Hepatocyte (in vitro differentiated cells): ENCODE results near the gene KANK3. TPM values are rescaled to one million over a fixed set of nuclear protein-coding genes. Genes with fewer than 3 reads are reported as not detected.

Source experiments
- DNase-seq: peaks from one replicate; pipeline ENCODE4 v3.0.0-alpha.2; 2016; ENCODE audit warnings: low spot score
- H2AFZ ChIP-seq: fragments of 200-600 bp; sonication (generic); 2 replicates; pipeline ENCODE4 v1.6.0; 2016; ENCODE audit warnings: antibody characterized with exemption, mild to moderate bottlenecking
- H3K27ac ChIP-seq: fragments of 200-600 bp; sonication (generic); 2 replicates; pipeline ENCODE4 v1.5.1; 2016; ENCODE audit warnings: mild to moderate bottlenecking
- H3K27me3 ChIP-seq: fragments of 200-600 bp; sonication (generic); 2 replicates; pipeline ENCODE4 v1.6.1; 2016
- H3K36me3 ChIP-seq: fragments of 200-600 bp; sonication (generic); replicated peaks from 2 replicates; pipeline ENCODE4 v1.5.1; 2016; ENCODE audit warnings: low read depth; ENCODE audit not compliant: insufficient read depth
- H3K4me1 ChIP-seq: fragments of 200-600 bp; sonication (generic); 2 replicates; pipeline ENCODE4 v1.5.1; 2016; ENCODE audit warnings: mild to moderate bottlenecking, moderate library complexity; ENCODE audit not compliant: insufficient read depth
- H3K4me2 ChIP-seq: fragments of 200-600 bp; sonication (generic); 2 replicates; pipeline ENCODE4 v1.6.0; 2016
- H3K4me3 ChIP-seq: fragments of 200-600 bp; sonication (generic); 2 replicates; pipeline ENCODE4 v1.5.1; 2016; ENCODE audit warnings: mild to moderate bottlenecking
- H3K79me2 ChIP-seq: fragments of 200-600 bp; sonication (generic); 2 replicates; pipeline ENCODE4 v1.6.0; 2017; ENCODE audit warnings: mild to moderate bottlenecking
- H3K9me2 ChIP-seq: fragments of 200-600 bp; sonication (generic); replicated peaks from 2 replicates; pipeline ENCODE4 v1.6.0; 2017; ENCODE audit warnings: mild to moderate bottlenecking; ENCODE audit not compliant: insufficient read depth
- H3K9me3 ChIP-seq: fragments of 200-600 bp; sonication (generic); 2 replicates; pipeline ENCODE4 v1.5.1; 2016; ENCODE audit warnings: low read depth, mild to moderate bottlenecking
- H4K20me1 ChIP-seq: fragments of 200-600 bp; sonication (generic); 2 replicates; pipeline ENCODE4 v1.6.0; 2016; ENCODE audit warnings: mild to moderate bottlenecking; ENCODE audit not compliant: insufficient read depth, poor library complexity, severe bottlenecking
- EZH2 ChIP-seq: fragments of 200-600 bp; sonication (generic); IDR thresholded peaks from 2 replicates; pipeline ENCODE4 v1.6.1; 2016; ENCODE audit warnings: antibody characterized with exemption, mild to moderate bottlenecking, borderline replicate concordance
- EZH2phosphoT487 ChIP-seq: fragments of 200-600 bp; sonication (generic); IDR thresholded peaks from one replicate; pipeline ENCODE4 v1.6.1; 2018; ENCODE audit warnings: antibody characterized with exemption, mild to moderate bottlenecking, low read depth, moderate library complexity; ENCODE audit not compliant: unreplicated experiment, severe bottlenecking
- WGBS: methylation state at CpG from one replicate; pipeline ENCODE4 v1.1.6; 2016; ENCODE audit warnings: low lambda C conversion rate; ENCODE audit errors: missing lambda C conversion rate; 5-methylcytosine and 5-hydroxymethylcytosine counted together
- polyA plus RNA-seq: library from polyadenylated mRNA; unstranded; fragments of >200 nt; fragmentation: Nextera tagmentation; extraction: Ambion mirVana; gene quantifications from 2 replicates; pipeline ENCODE4 v1.2.1, GENCODE V29; 2016
- total RNA-seq: library from RNA; depleted of rRNA; stranded (reverse); fragments of >200 nt; gene quantifications from 2 replicates; pipeline ENCODE4 v1.2.3, GENCODE V29; 2014
- TF ChIP-seq, protein P1 (sequence below): fragments of 200-600 bp; sonication (generic); IDR thresholded peaks from 2 replicates; pipeline ENCODE4 v1.5.1; 2016; ENCODE audit warnings: antibody characterized with exemption, mild to moderate bottlenecking; ENCODE audit not compliant: poor library complexity

The KANK3 gene
- total and polyA plus RNA-seq, 2 experiments from 2014 or later: 1.2 to 3.2 TPM

DNA sequence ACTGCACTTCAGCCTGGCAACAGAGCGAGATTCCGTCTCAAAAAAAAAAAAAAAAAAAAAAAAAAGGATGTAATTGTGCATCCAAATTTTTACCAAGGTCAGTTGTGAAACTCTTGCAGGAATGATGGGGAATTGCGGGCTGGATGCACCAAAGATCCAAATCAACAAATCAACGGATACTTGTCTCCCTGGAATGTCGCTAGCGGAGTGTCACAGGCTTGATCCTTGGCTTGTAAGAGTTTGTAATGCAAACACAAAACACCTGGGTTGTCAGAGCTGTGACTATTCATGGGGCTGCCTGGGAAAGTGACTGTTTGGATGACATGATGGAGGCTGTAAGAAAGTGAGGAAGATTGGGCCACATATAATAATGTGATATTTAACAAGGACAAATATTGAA lies 4.2 kb downstream of the KANK3 start:
- 61% methylated on average over 4 of the region's 6 CpGs for WGBS
- H4K20me1 ChIP-seq: no peaks in the 10 kb centered on the region
- no peak for DNase-seq
- H3K79me2 ChIP-seq: no peaks in the 10 kb centered on the region
- no peak overlapping the region for H3K27ac ChIP-seq
- no peak overlapping the region for H3K4me2 ChIP-seq
- no peak for TF ChIP-seq EZH2
- no peaks in the 10 kb centered on the region for H3K9me3 ChIP-seq
- H3K36me3 ChIP-seq: no peaks in the 10 kb centered on the region
- H3K4me1 ChIP-seq: peaks cover 8% of the 10 kb centered on the region
- no peaks in the 10 kb centered on the region for H3K9me2 ChIP-seq
- H3K4me3 ChIP-seq: no peak overlapping the region
- H2AFZ ChIP-seq: no peak overlapping the region
- H3K27me3 ChIP-seq: peaks cover 37% of the 10 kb centered on the region

DNA sequence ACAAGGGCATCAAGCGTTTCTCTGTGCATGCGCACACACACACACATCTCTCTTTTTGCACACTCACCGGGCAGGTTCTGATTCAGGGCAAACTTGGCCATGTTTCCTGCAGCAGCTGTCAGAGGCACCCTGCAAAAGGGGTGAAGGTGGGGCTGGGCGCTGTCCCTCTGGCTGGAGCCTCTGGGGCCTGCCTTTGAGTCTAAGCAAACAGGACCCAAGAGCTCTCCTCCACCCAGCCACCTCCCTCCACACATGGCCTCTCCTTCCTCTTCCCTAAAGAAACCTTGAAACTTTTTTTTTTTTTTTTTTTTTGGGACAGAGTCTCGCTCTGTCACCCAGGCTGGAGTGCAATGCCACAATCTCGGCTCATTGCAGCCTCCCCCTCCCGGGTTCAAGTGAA lies 5.3 kb downstream of the KANK3 start:
- Histone ChIP-seq H3K4me1 (peaks cover 10% of the 10 kb centered on the region), H3K79me2 (no peaks in the 10 kb centered on the region), H4K20me1 (no peaks in the 10 kb centered on the region), H3K4me2 (no peak overlapping the region), H3K27me3 (peaks cover 44% of the 10 kb centered on the region), H3K9me3 (no peaks in the 10 kb centered on the region), H3K36me3 (no peaks in the 10 kb centered on the region), H2AFZ (no peak overlapping the region), H3K9me2 (no peaks in the 10 kb centered on the region), H3K4me3 (no peak overlapping the region), H3K27ac (no peak overlapping the region)
- 86% methylated on average over 7 of the region's 7 CpGs for WGBS
- DNase-seq: no peak
- no peak for TF ChIP-seq EZH2phosphoT487
- no peak for TF ChIP-seq EZH2
- TF ChIP-seq, protein P1, sequence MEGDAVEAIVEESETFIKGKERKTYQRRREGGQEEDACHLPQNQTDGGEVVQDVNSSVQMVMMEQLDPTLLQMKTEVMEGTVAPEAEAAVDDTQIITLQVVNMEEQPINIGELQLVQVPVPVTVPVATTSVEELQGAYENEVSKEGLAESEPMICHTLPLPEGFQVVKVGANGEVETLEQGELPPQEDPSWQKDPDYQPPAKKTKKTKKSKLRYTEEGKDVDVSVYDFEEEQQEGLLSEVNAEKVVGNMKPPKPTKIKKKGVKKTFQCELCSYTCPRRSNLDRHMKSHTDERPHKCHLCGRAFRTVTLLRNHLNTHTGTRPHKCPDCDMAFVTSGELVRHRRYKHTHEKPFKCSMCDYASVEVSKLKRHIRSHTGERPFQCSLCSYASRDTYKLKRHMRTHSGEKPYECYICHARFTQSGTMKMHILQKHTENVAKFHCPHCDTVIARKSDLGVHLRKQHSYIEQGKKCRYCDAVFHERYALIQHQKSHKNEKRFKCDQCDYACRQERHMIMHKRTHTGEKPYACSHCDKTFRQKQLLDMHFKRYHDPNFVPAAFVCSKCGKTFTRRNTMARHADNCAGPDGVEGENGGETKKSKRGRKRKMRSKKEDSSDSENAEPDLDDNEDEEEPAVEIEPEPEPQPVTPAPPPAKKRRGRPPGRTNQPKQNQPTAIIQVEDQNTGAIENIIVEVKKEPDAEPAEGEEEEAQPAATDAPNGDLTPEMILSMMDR: no peak

DNA sequence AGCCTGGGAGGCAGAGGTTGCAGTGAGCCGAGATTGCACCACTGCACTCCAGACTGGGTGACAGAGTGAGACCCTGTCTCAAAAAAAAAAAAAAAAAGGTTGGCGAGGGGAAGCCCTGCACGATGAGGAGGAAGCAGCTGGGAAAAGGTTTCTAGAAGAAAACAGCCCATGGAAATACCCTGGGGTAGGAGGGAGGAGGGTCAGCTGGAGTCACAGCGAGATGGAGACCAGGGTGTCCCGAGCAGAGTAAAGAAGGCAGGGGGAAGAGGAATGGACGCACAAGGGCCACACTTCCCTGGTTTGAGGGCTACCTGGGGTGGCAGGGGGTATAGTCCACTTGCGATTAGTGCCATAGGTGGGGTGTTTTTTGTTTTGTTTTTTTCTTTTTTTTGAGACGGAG lies 6.4 kb downstream of the KANK3 start:
- 88% methylated on average over 7 of the region's 8 CpGs for WGBS
- H3K9me3 ChIP-seq: no peaks in the 10 kb centered on the region
- no peaks in the 10 kb centered on the region for H4K20me1 ChIP-seq
- H3K4me3 ChIP-seq: no peak overlapping the region
- peaks cover 41% of the 10 kb centered on the region for H3K27me3 ChIP-seq
- no peak overlapping the region for H2AFZ ChIP-seq
- TF ChIP-seq EZH2phosphoT487: no peak
- H3K79me2 ChIP-seq: no peaks in the 10 kb centered on the region
- H3K9me2 ChIP-seq: no peaks in the 10 kb centered on the region
- no peak for DNase-seq
- peaks cover 10% of the 10 kb centered on the region for H3K4me1 ChIP-seq
- no peak overlapping the region for H3K27ac ChIP-seq
- no peak overlapping the region for H3K4me2 ChIP-seq
- H3K36me3 ChIP-seq: no peaks in the 10 kb centered on the region

DNA sequence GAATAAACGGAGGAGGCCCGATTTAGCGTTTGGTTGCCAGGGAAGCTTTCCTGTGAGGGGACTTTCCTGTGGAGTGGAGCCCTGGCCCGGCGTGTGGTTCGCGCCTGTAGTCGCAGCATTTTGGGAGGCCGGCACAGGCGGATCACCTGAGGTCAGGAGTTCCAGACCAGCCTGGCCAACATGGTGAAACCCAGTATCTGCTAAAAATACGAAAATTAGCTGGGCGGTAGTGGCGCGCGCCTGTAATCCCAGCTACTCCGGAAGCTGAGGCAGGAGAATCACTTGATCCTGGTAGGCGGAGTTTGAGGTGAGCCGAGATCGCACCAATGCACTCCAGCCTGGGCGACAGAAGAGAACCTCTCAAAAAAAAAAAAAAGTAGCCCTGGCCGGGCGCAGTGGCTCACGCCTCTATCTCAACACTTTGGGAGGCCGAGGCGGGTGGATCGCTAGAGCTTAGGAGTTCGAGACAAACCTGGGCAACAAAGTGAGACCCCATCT lies 6.9 kb downstream of the KANK3 start:
- no peak overlapping the region for H3K4me2 ChIP-seq
- peaks cover 10% of the 10 kb centered on the region for H3K4me1 ChIP-seq
- TF ChIP-seq EZH2phosphoT487 (no peak), EZH2 (no peak)
- TF ChIP-seq, protein P1: no peak
- H2AFZ ChIP-seq: no peak overlapping the region
- H3K79me2 ChIP-seq: no peaks in the 10 kb centered on the region
- no peaks in the 10 kb centered on the region for H4K20me1 ChIP-seq
- H3K4me3 ChIP-seq: no peak overlapping the region
- H3K9me2 ChIP-seq: no peaks in the 10 kb centered on the region
- H3K27me3 ChIP-seq: peaks cover 37% of the 10 kb centered on the region
- DNase-seq: no peak
- whole genome bisulfite sequencing: 61% methylated on average over 26 of the region's 27 CpGs
- H3K27ac ChIP-seq: no peak overlapping the region
- H3K36me3 ChIP-seq: no peaks in the 10 kb centered on the region
- no peaks in the 10 kb centered on the region for H3K9me3 ChIP-seq
